Neural progenitor cell (in vitro differentiated cells): ENCODE measurements around the gene CAMK1D. TPM values are rescaled to one million over a fixed set of nuclear protein-coding genes. Genes with fewer than 3 reads are reported as not detected.

ENCODE experiments used
- DNase-seq: peaks from one replicate; pipeline ENCODE4 v3.0.0-alpha.2; 2016; ENCODE audit warnings: low spot score
- H2AFZ ChIP-seq: fragments of 200-600 bp; sonication (generic); replicated peaks from 2 replicates; pipeline ENCODE4 v1.6.1; 2016; ENCODE audit warnings: antibody characterized with exemption
- H3F3A ChIP-seq: fragments of 200-600 bp; sonication (generic); 2 replicates; pipeline ENCODE4 v1.6.1; 2016; ENCODE audit warnings: antibody characterized with exemption, low read depth
- H3K27ac ChIP-seq: fragments of 200-600 bp; sonication (generic); 2 replicates; pipeline ENCODE4 v1.5.1; 2016; ENCODE audit warnings: mild to moderate bottlenecking
- H3K27me3 ChIP-seq: fragments of 200-600 bp; sonication (generic); 2 replicates; pipeline ENCODE4 v1.6.1; 2016; ENCODE audit warnings: mild to moderate bottlenecking, moderate library complexity
- H3K36me3 ChIP-seq: fragments of 200-600 bp; sonication (generic); 2 replicates; pipeline ENCODE4 v1.5.1; 2016
- H3K4me1 ChIP-seq: fragments of 200-600 bp; sonication (generic); 2 replicates; pipeline ENCODE4 v1.6.1; 2016; ENCODE audit warnings: mixed run types
- H3K4me2 ChIP-seq: fragments of 200-600 bp; sonication (generic); 2 replicates; pipeline ENCODE4 v1.6.1; 2016
- H3K4me3 ChIP-seq: fragments of 200-600 bp; sonication (generic); 2 replicates; pipeline ENCODE4 v1.5.1; 2016
- H3K79me2 ChIP-seq: fragments of 200-600 bp; sonication (generic); 2 replicates; pipeline ENCODE4 v1.6.1; 2016; ENCODE audit warnings: low read depth
- H3K9ac ChIP-seq: fragments of 200-600 bp; sonication (generic); 2 replicates; pipeline ENCODE4 v1.6.1; 2016
- H3K9me3 ChIP-seq: fragments of 200-600 bp; sonication (generic); 2 replicates; pipeline ENCODE4 v1.5.1; 2016; ENCODE audit warnings: low read depth
- H4K20me1 ChIP-seq: fragments of 200-600 bp; sonication (generic); 2 replicates; pipeline ENCODE4 v1.6.1; 2016; ENCODE audit warnings: low read depth
- H3K27ac Mint-ChIP-seq: 3 replicates; pipeline ENCODE4 v1.8.0; 2021; ENCODE audit warnings: mixed read lengths
- H3K27me3 Mint-ChIP-seq: 2 replicates; pipeline ENCODE4 v1.8.0; 2022; ENCODE audit warnings: low read depth, mild to moderate bottlenecking, inconsistent platforms, moderate library complexity, mixed read lengths; ENCODE audit not compliant: insufficient read depth
- H3K36me3 Mint-ChIP-seq: 3 replicates; pipeline ENCODE4 v1.8.0; 2021; ENCODE audit warnings: mixed read lengths
- H3K4me1 Mint-ChIP-seq: 3 replicates; pipeline ENCODE4 v1.8.0; 2021; ENCODE audit warnings: mixed read lengths
- H3K4me3 Mint-ChIP-seq: 3 replicates; pipeline ENCODE4 v1.8.0; 2021; ENCODE audit warnings: mild to moderate bottlenecking, moderate library complexity, mixed read lengths
- H3K9me3 Mint-ChIP-seq: 3 replicates; pipeline ENCODE4 v1.8.0; 2020; ENCODE audit warnings: mixed read lengths
- CTCF ChIP-seq: fragments of 200-600 bp; sonication (generic); IDR thresholded peaks from 2 replicates; pipeline ENCODE4 v1.5.1; 2017; ENCODE audit warnings: antibody characterized with exemption, mild to moderate bottlenecking
- EZH2 ChIP-seq: fragments of 200-600 bp; sonication (generic); IDR thresholded peaks from 2 replicates; pipeline ENCODE4 v1.6.1; 2017; ENCODE audit warnings: antibody characterized with exemption, mild to moderate bottlenecking, moderate library complexity
- EZH2phosphoT487 ChIP-seq: fragments of 200-600 bp; sonication (generic); IDR thresholded peaks from 2 replicates; pipeline ENCODE4 v1.6.1; 2017; ENCODE audit warnings: antibody characterized with exemption
- total RNA-seq: library from RNA; depleted of rRNA; stranded (reverse); fragments of >200 nt; gene quantifications from 2 replicates; pipeline ENCODE4 v1.2.3, GENCODE V29; 2015; ENCODE audit warnings: low replicate concordance

CAMK1D gene
- total RNA-seq, 1 donor from 2014 or later: 7.6 TPM

GRCh38 chr10:12414278-12414989, 65.1 kb downstream of the CAMK1D start:
- Histone ChIP-seq H3K27me3 (no peaks in the 10 kb centered on the region), H3F3A (no peaks in the 10 kb centered on the region), H2AFZ (no peak overlapping the region), H3K27ac (no peak overlapping the region), H3K79me2 (no peaks in the 10 kb centered on the region), H4K20me1 (no peaks in the 10 kb centered on the region), H3K4me2 (no peak overlapping the region), H3K4me1 (no peaks in the 10 kb centered on the region), H3K36me3 (no peaks in the 10 kb centered on the region), H3K9ac (no peak overlapping the region), H3K4me3 (no peak overlapping the region), H3K9me3 (no peaks in the 10 kb centered on the region)
- Mint-ChIP-seq H3K4me3 (no peak overlapping the region), H3K27ac (no peak overlapping the region), H3K9me3 (peaks cover 3% of the 10 kb centered on the region), H3K36me3 (peaks cover 2% of the 10 kb centered on the region), H3K27me3 (no peaks in the 10 kb centered on the region), H3K4me1 (no peaks in the 10 kb centered on the region)
- DNase-seq: no peak
- TF ChIP-seq EZH2 (no peak), EZH2phosphoT487 (no peak), CTCF (no peak)

GRCh38 chr10:12416344-12417050, 67.2 kb downstream of the CAMK1D start:
- TF ChIP-seq CTCF (no peak), EZH2phosphoT487 (no peak), EZH2 (no peak)
- H3K36me3 Mint-ChIP-seq: peaks cover 2% of the 10 kb centered on the region
- H2AFZ ChIP-seq: no peak overlapping the region
- no peak for DNase-seq
- H3K9ac ChIP-seq: no peak overlapping the region
- no peak overlapping the region for H3K27ac Mint-ChIP-seq
- no peaks in the 10 kb centered on the region for H3F3A ChIP-seq
- H4K20me1 ChIP-seq: no peaks in the 10 kb centered on the region
- H3K4me1 ChIP-seq: no peaks in the 10 kb centered on the region
- H3K36me3 ChIP-seq: no peaks in the 10 kb centered on the region
- H3K9me3 ChIP-seq: no peaks in the 10 kb centered on the region
- no peaks in the 10 kb centered on the region for H3K79me2 ChIP-seq
- no peaks in the 10 kb centered on the region for H3K4me1 Mint-ChIP-seq
- peaks cover 3% of the 10 kb centered on the region for H3K9me3 Mint-ChIP-seq
- no peaks in the 10 kb centered on the region for H3K27me3 Mint-ChIP-seq
- no peak overlapping the region for H3K4me3 ChIP-seq
- H3K4me3 Mint-ChIP-seq: no peak overlapping the region
- no peaks in the 10 kb centered on the region for H3K27me3 ChIP-seq
- no peak overlapping the region for H3K27ac ChIP-seq
- H3K4me2 ChIP-seq: no peak overlapping the region

DNA sequence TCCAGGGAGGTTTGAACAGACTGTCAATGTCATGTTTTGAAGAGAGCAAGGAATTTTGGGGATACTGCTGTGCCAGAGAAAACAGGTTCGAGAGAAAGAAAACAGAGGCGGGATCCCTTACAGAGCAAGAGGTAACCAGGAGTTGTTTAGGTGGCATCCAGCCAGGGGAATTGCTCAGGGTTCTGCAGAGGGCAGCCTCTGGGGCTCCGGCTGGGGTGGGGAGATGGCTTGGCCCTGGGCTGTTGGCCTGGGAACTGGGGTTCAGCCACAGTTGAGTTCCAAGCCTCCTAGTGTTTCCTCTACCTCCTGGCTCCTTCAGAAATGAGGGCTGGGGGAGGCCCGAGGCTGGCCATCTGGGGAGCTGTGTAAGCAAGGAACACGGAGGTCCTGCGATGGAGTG, 68.0 kb downstream of the CAMK1D start:
- Mint-ChIP-seq H3K36me3 (peaks cover 4% of the 10 kb centered on the region), H3K9me3 (peaks cover 3% of the 10 kb centered on the region), H3K4me1 (no peaks in the 10 kb centered on the region), H3K4me3 (no peak overlapping the region), H3K27me3 (no peaks in the 10 kb centered on the region), H3K27ac (no peak overlapping the region)
- Histone ChIP-seq H3K4me2 (no peak overlapping the region), H2AFZ (no peak overlapping the region), H3K9me3 (no peaks in the 10 kb centered on the region), H3K27me3 (no peaks in the 10 kb centered on the region), H3K4me3 (no peak overlapping the region), H3K36me3 (no peaks in the 10 kb centered on the region), H3F3A (no peaks in the 10 kb centered on the region), H3K79me2 (no peaks in the 10 kb centered on the region), H3K27ac (no peak overlapping the region), H4K20me1 (no peaks in the 10 kb centered on the region), H3K4me1 (no peaks in the 10 kb centered on the region), H3K9ac (no peak overlapping the region)
- no peak for DNase-seq
- TF ChIP-seq EZH2 (no peak), EZH2phosphoT487 (no peak), CTCF (no peak)
